IMR-90 (cell line): ENCODE results near the gene PPM1L. TPM values are rescaled to one million over a fixed set of nuclear protein-coding genes. Genes with fewer than 3 reads are reported as not detected.

Source experiments
- ATAC-seq: fragments of 200-7000 bp; cut with Tn5 transposase; 2 replicates; pipeline ENCODE4 v1.9.1; 2020; ENCODE audit warnings: low read depth, mild to moderate bottlenecking, moderate library complexity
- BruUV-seq: library from RNA; stranded (reverse); fragments of 400-500 nt; replicated peaks from 2 replicates; lab custom pipeline; 2021; lab: Mats Ljungman, UMichigan
- CTCF ChIA-PET: fragments of 300-600 bp; formaldehyde crosslinking; extraction: SDS; loops from one replicate; lab custom pipeline; 2021; ENCODE audit warnings: antibody characterized with exemption; lab: Yijun Ruan, JAX
- POLR2A ChIA-PET: fragments of 300-600 bp; sonication (Branson Sonifier 250); formaldehyde crosslinking; loops from one replicate; lab custom pipeline; 2022; ENCODE audit warnings: antibody characterized with exemption; ENCODE audit not compliant: unreplicated experiment; lab: Charles Lee
- DNase-seq: peaks from one replicate; pipeline ENCODE4 v3.0.0; 2013
- H2AFZ ChIP-seq: replicated peaks from 2 replicates; pipeline ENCODE3; 2013; ENCODE audit warnings: low read length, mild to moderate bottlenecking; ENCODE audit not compliant: poor library complexity
- H2AK5ac ChIP-seq: 2 replicates; pipeline ENCODE4 v1.6.1; 2013; ENCODE audit warnings: low read depth, low read length, inconsistent platforms
- H2AK9ac ChIP-seq: replicated peaks from 2 replicates; pipeline ENCODE3; 2013; ENCODE audit warnings: mild to moderate bottlenecking, low read depth, low read length, moderate library complexity; ENCODE audit not compliant: poor library complexity
- H2BK120ac ChIP-seq: 2 replicates; pipeline ENCODE4 v1.6.1; 2013; ENCODE audit warnings: low read depth, low read length, inconsistent platforms
- H2BK15ac ChIP-seq: 3 replicates; pipeline ENCODE4 v1.6.1; 2013; ENCODE audit warnings: low read depth, low read length, inconsistent platforms
- H2BK20ac ChIP-seq: 2 replicates; pipeline ENCODE4 v1.6.1; 2013; ENCODE audit warnings: low read depth, mild to moderate bottlenecking, inconsistent platforms, low read length, moderate library complexity
- H2BK5ac ChIP-seq: 2 replicates; pipeline ENCODE4 v1.6.1; 2013; ENCODE audit warnings: mild to moderate bottlenecking, low read depth, low read length, inconsistent platforms; ENCODE audit not compliant: poor library complexity, severe bottlenecking
- H3K14ac ChIP-seq: replicated peaks from 2 replicates; pipeline ENCODE4 v1.6.1; 2013; ENCODE audit warnings: low read depth, low read length, inconsistent platforms
- H3K18ac ChIP-seq: 2 replicates; pipeline ENCODE4 v1.6.1; 2013; ENCODE audit warnings: low read depth, low read length, control low read depth
- H3K23ac ChIP-seq: 2 replicates; pipeline ENCODE4 v1.6.1; 2013; ENCODE audit warnings: low read depth, low read length, inconsistent platforms
- H3K27ac ChIP-seq: 2 replicates; pipeline ENCODE4 v1.5.1; 2013; ENCODE audit warnings: mild to moderate bottlenecking, control low read depth, low read length; ENCODE audit not compliant: insufficient read depth
- H3K27me3 ChIP-seq: 2 replicates; pipeline ENCODE4 v1.6.1; 2013; ENCODE audit warnings: low read length; ENCODE audit not compliant: control insufficient read depth, insufficient read depth
- H3K36me3 ChIP-seq: 2 replicates; pipeline ENCODE4 v1.6.1; 2013; ENCODE audit warnings: low read length, mixed read lengths; ENCODE audit not compliant: control insufficient read depth, insufficient read depth
- H3K4ac ChIP-seq: 2 replicates; pipeline ENCODE4 v1.6.1; 2013; ENCODE audit warnings: low read depth, low read length, inconsistent platforms
- H3K4me1 ChIP-seq: 2 replicates; pipeline ENCODE4 v1.6.1; 2013; ENCODE audit warnings: low read length, mixed read lengths; ENCODE audit not compliant: control insufficient read depth, insufficient read depth
- H3K4me2 ChIP-seq: 2 replicates; pipeline ENCODE4 v1.6.1; 2013; ENCODE audit warnings: low read depth, mild to moderate bottlenecking, control low read depth, low read length, moderate library complexity
- H3K4me3 ChIP-seq: 2 replicates; pipeline ENCODE4 v1.5.1; 2013; ENCODE audit warnings: low read depth, mild to moderate bottlenecking, control low read depth, low read length, moderate library complexity; ENCODE audit not compliant: insufficient read depth
- H3K56ac ChIP-seq: 2 replicates; pipeline ENCODE4 v1.6.1; 2013; ENCODE audit warnings: low read length, inconsistent platforms; ENCODE audit not compliant: insufficient read depth; ENCODE audit errors: extremely low read depth
- H3K79me1 ChIP-seq, 2 experiments: 2 replicates each; pipeline ENCODE4 v1.6.1; 2013; ENCODE audit warnings: low read length in 2 of 2, inconsistent platforms in 1 of 2, low read depth in 1 of 2
- H3K9ac ChIP-seq: 2 replicates; pipeline ENCODE4 v1.6.1; 2013; ENCODE audit warnings: low read depth, low read length, control low read depth
- H3K9me1 ChIP-seq: 2 replicates; pipeline ENCODE4 v1.6.1; 2013; ENCODE audit warnings: low read length, inconsistent platforms; ENCODE audit not compliant: insufficient read depth
- H3K9me3 ChIP-seq: 2 replicates; pipeline ENCODE4 v1.6.1; 2013; ENCODE audit warnings: low read length; ENCODE audit not compliant: control insufficient read depth, insufficient read depth
- H4K20me1 ChIP-seq: 2 replicates; pipeline ENCODE4 v1.6.1; 2013; ENCODE audit warnings: low read length, inconsistent platforms; ENCODE audit not compliant: insufficient read depth
- H4K5ac ChIP-seq: 2 replicates; pipeline ENCODE4 v1.6.1; 2013; ENCODE audit warnings: mild to moderate bottlenecking, low read depth, low read length, control low read depth
- H4K8ac ChIP-seq, 2 experiments: 2 replicates each; pipeline ENCODE4 v1.6.1; 2013; ENCODE audit warnings: low read depth in 2 of 2, low read length in 2 of 2, control low read depth in 1 of 2, inconsistent platforms in 1 of 2
- H4K91ac ChIP-seq: 2 replicates; pipeline ENCODE4 v1.6.1; 2013; ENCODE audit warnings: low read depth, low read length, inconsistent platforms; ENCODE audit not compliant: insufficient read depth
- FOS ChIP-seq: fragments of 150-350 bp; IDR thresholded peaks from 2 replicates; pipeline ENCODE4 v1.6.1; 2016; ENCODE audit warnings: low read depth, low read length
- SMC3 ChIP-seq: fragments of 150-350 bp; IDR thresholded peaks from 2 replicates; pipeline ENCODE4 v1.6.1; 2016; ENCODE audit warnings: low read depth, mild to moderate bottlenecking, antibody characterized with exemption, low read length, moderate library complexity
- dilution Hi-C: fragments of 300-500 bp; cut with HindIII; formaldehyde crosslinking; loops from one replicate; pipeline ENCODE4 v1.14.3; 2018; ENCODE audit warnings: low sequenced_read_pairs; ENCODE audit not compliant: unreplicated experiment
- in situ Hi-C: fragments of 300-500 bp; cut with MboI; formaldehyde crosslinking; loops from 3 replicates; pipeline ENCODE4 v1.14.3; 2019; ENCODE audit warnings: low sequenced_read_pairs, inconsistent platforms, mixed read lengths
- intact Hi-C: fragments of 100-400 bp; cut with micrococcal nuclease; formaldehyde crosslinking; loops from 2 replicates; pipeline ENCODE4 v1.10.0; 2022
- polyA plus RNA-seq, 3 experiments: library from polyadenylated mRNA; depleted of rRNA; stranded (reverse); fragments of >200 nt; gene quantifications; 2 replicates each; pipeline ENCODE4 v1.2.3, GENCODE V29; 2012; ENCODE audit warnings: low replicate concordance in 1 of 3
- total RNA-seq: library from RNA; depleted of rRNA; stranded (reverse); fragments of >200 nt; gene quantifications from 2 replicates; pipeline ENCODE4 v1.2.3, GENCODE V29; 2012
- TF ChIP-seq, protein P1 (sequence below): conservative IDR thresholded peaks from 2 replicates; pipeline ENCODE4 v1.5.1; 2012; ENCODE audit warnings: mild to moderate bottlenecking, low read depth, low read length, improper control_type of control experiment

The PPM1L gene
- total and polyA plus RNA-seq, 2 of the 4 experiments (the other 2 are of a cell fraction), result 0.14 to 0.18 TPM

DNA sequence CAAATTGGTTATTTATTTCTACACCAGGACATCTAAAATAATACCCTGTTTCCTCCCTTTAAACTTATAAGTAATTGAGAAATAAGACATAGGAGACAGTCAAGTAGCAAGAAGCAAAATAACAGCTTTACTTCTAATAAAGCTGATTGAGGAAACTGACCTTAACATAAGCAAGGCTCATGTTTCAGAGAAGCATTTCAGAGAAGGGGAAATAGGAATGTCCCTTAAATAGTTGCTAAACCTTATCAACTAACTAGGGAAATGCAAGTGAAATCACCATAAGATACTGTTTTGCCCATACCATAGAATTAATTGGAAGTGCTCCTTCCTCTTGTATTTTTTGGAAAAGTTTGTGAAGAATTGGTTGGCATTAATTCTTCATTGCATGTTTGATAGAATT lies 264.2 kb downstream of the PPM1L start:
- TF ChIP-seq FOS (no peak), SMC3 (no peak)
- TF ChIP-seq, protein P1, sequence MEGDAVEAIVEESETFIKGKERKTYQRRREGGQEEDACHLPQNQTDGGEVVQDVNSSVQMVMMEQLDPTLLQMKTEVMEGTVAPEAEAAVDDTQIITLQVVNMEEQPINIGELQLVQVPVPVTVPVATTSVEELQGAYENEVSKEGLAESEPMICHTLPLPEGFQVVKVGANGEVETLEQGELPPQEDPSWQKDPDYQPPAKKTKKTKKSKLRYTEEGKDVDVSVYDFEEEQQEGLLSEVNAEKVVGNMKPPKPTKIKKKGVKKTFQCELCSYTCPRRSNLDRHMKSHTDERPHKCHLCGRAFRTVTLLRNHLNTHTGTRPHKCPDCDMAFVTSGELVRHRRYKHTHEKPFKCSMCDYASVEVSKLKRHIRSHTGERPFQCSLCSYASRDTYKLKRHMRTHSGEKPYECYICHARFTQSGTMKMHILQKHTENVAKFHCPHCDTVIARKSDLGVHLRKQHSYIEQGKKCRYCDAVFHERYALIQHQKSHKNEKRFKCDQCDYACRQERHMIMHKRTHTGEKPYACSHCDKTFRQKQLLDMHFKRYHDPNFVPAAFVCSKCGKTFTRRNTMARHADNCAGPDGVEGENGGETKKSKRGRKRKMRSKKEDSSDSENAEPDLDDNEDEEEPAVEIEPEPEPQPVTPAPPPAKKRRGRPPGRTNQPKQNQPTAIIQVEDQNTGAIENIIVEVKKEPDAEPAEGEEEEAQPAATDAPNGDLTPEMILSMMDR, result no peak
- no peaks in the 10 kb centered on the region for H4K20me1 ChIP-seq
- no peaks in the 10 kb centered on the region for H3K27me3 ChIP-seq
- intact Hi-C loops (no loop called here), dilution Hi-C loops (no loop called here), in situ Hi-C loops (no loop called here)
- H3K4ac ChIP-seq, result no peak overlapping the region
- H2AFZ ChIP-seq, result no peak overlapping the region
- H3K56ac ChIP-seq, result no peak overlapping the region
- H3K4me3 ChIP-seq, result no peak overlapping the region
- ChIA-PET POLR2A (no interaction called here), CTCF (no interaction called here)
- no peak overlapping the region for H3K4me2 ChIP-seq
- no peak overlapping the region for H4K8ac ChIP-seq
- no peaks in the 10 kb centered on the region for H3K9me1 ChIP-seq
- H2BK5ac ChIP-seq, result no peak overlapping the region
- H2BK15ac ChIP-seq, result no peak overlapping the region
- H3K23ac ChIP-seq, result no peak overlapping the region
- H3K79me1 ChIP-seq, result no peaks in the 10 kb centered on the region
- no peaks in the 10 kb centered on the region for H3K4me1 ChIP-seq
- H3K9ac ChIP-seq, result no peak overlapping the region
- no peak overlapping the region for H3K27ac ChIP-seq
- H4K5ac ChIP-seq, result no peak overlapping the region
- ATAC-seq, result no peak
- H2AK9ac ChIP-seq, result no peak overlapping the region
- no peaks in the 10 kb centered on the region for H3K36me3 ChIP-seq
- H4K91ac ChIP-seq, result no peak overlapping the region
- H3K9me3 ChIP-seq, result no peaks in the 10 kb centered on the region
- no TSS peak for BruUV-seq
- H2BK20ac ChIP-seq, result no peak overlapping the region
- H3K14ac ChIP-seq, result no peak overlapping the region
- no peak for DNase-seq
- H2AK5ac ChIP-seq, result no peak overlapping the region
- no peak overlapping the region for H2BK120ac ChIP-seq
- no peak overlapping the region for H3K18ac ChIP-seq
